Activated CD8-positive, alpha-beta T cell treated with anti-CD3 and anti-CD28 coated beads, Interleukin-2, amount 10 ng/mL, durations not matched to agents 7 days and 5 days (primary cell): Measurements from ENCODE around the gene SLC8A1. TPM values are rescaled to one million over a fixed set of nuclear protein-coding genes. Genes with fewer than 3 reads are reported as not detected.

Experiments
- ATAC-seq: fragments of 150-1000 bp; cut with Tn5 transposase; one replicate; pipeline ENCODE4 v1.10.0; 2021; ENCODE audit warnings: moderate library complexity
- CTCF ChIA-PET: fragments of 350-600 bp; sonication (Branson Sonifier 250); formaldehyde crosslinking; loops from one replicate; lab custom pipeline; 2021; ENCODE audit warnings: antibody characterized with exemption; lab: Charles Lee
- POLR2A ChIA-PET: fragments of 350-600 bp; sonication (Branson Sonifier 250); formaldehyde crosslinking; loops from one replicate; lab custom pipeline; 2021; ENCODE audit warnings: antibody characterized with exemption; lab: Charles Lee
- DNase-seq: peaks from one replicate; pipeline ENCODE4 v3.0.0-alpha.2; 2020
- H3K27ac Mint-ChIP-seq: one replicate; pipeline ENCODE4 v1.8.0; 2021; ENCODE audit warnings: mild to moderate bottlenecking, mixed read lengths
- H3K27me3 Mint-ChIP-seq: one replicate; pipeline ENCODE4 v1.8.0; 2021; ENCODE audit warnings: low read depth, mixed read lengths
- H3K36me3 Mint-ChIP-seq: one replicate; pipeline ENCODE4 v1.8.0; 2021; ENCODE audit warnings: low read depth, mixed read lengths
- H3K4me1 Mint-ChIP-seq: one replicate; pipeline ENCODE4 v1.8.0; 2021; ENCODE audit warnings: low read depth, mixed read lengths
- H3K4me3 Mint-ChIP-seq: one replicate; pipeline ENCODE4 v1.8.0; 2021; ENCODE audit warnings: mild to moderate bottlenecking, mixed read lengths
- H3K9me3 Mint-ChIP-seq: one replicate; pipeline ENCODE4 v1.8.0; 2022; ENCODE audit warnings: mixed read lengths; ENCODE audit not compliant: insufficient read depth
- total RNA-seq, 2 experiments: library from RNA; stranded (reverse); gene quantifications; one replicate each; pipeline ENCODE4 v1.2.3, GENCODE V29; 2021

SLC8A1 gene
- total RNA-seq, 2 experiments from 2014 or later, result 0.10 to 0.45 TPM

DNA sequence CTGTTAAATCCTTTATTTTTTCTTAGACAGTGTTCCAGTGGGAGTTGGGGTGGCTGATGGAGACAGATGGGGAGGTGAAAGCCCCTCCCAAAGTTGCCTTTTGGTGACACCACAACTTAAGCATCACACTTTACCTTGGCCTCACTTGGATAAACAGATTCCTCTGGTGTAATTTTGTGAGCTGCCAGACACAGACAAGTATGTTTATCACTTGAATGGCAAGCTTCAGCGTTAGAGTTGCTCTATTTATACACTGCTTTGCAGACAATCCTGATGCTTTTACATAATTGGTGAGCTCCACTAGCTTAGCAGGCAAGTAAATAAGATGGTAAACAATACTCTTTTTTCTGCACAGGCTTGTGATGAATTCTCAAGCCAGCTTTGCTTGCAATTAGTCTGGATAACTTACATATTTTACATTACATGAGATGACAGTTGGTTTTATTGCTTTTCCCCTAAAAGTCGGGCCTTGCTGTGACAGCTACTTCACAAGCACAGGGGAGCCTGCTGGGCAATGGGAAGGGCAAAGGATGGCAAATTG is 226.2 kb downstream of the SLC8A1 start:
- POLR2A ChIA-PET, result interaction anchor here (0.6 kb wide), 1 partner anchor 374 kb away, joined by 3 read pairs; no protein-coding TSS in a partner anchor

DNA sequence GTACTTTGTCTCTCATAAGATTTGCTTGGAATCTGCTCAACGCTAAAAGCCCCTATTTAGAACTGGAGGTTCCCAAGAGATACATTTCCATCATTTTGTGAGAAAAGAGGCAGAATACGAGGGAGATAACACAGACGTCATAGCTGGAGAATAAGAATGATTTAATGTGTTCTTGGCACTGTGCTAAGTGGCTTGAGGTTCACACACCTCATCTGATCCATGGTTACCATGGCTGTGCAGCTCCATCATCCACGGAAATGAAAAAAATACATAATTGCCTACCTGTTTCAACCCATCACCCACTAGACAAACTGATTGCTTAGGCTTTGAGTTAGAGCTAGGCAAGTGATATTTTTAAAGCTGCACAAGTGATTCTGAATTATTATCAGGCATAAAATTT is 227.6 kb downstream of the SLC8A1 start:
- H3K27ac Mint-ChIP-seq, result no peak overlapping the region
- H3K4me1 Mint-ChIP-seq, result no peaks in the 10 kb centered on the region
- H3K27me3 Mint-ChIP-seq, result no peaks in the 10 kb centered on the region
- ChIA-PET CTCF (no interaction called here), POLR2A (no interaction called here)
- H3K4me3 Mint-ChIP-seq, result no peak overlapping the region
- H3K36me3 Mint-ChIP-seq, result no peaks in the 10 kb centered on the region
- ATAC-seq (no peak), DNase-seq (no peak)
- no peaks in the 10 kb centered on the region for H3K9me3 Mint-ChIP-seq

More for the DNA sequence above, 226.2 kb downstream of the SLC8A1 start:
- Mint-ChIP-seq H3K27me3 (no peaks in the 10 kb centered on the region), H3K4me1 (no peaks in the 10 kb centered on the region), H3K27ac (no peak overlapping the region), H3K36me3 (no peaks in the 10 kb centered on the region), H3K9me3 (no peaks in the 10 kb centered on the region), H3K4me3 (no peak overlapping the region)
- DNase-seq (no peak), ATAC-seq (no peak)
- CTCF ChIA-PET, result no interaction called here

DNA sequence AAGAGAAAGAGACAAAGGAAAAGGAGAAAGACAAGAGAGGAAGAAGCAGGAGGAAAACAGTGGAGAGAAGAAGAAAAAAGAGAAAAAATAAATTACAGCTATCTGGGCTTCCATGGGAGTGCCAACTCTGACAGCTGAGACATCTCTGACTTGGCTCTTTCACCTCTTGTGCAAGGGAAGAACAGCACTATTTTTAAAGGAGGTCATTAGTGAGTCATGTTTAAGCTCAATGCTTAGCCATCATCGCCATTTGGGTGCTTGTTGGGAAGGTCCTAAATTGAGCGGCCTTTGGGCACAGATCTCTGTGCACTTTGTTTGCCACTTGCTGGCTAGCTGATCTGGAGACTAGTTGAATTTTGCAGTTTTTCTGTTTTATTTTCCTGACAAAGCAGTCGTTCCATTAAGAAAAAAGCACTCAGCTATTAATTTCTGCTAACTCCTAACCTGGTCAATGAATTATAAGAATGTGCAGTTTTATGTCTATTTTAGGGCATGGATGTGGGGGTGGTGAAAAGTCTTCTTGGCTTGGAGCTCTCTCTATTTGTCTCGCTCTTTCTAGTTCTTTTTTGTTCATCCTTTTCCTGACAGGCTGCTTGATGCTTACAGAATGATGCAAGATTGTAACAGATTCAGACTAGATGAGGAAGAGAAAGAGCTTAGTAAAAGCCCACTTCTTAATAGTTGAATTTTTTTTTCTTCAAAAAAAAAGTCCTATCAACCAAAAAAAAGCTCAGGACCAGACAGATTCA is 231.5 kb downstream of the SLC8A1 start:
- DNase-seq, result no peak
- ChIA-PET CTCF (no interaction called here), POLR2A (no interaction called here)
- no peak for ATAC-seq
- H3K36me3 Mint-ChIP-seq, result no peaks in the 10 kb centered on the region
- H3K4me3 Mint-ChIP-seq, result no peak overlapping the region
- no peaks in the 10 kb centered on the region for H3K4me1 Mint-ChIP-seq
- no peaks in the 10 kb centered on the region for H3K9me3 Mint-ChIP-seq
- no peaks in the 10 kb centered on the region for H3K27me3 Mint-ChIP-seq
- no peak overlapping the region for H3K27ac Mint-ChIP-seq

DNA sequence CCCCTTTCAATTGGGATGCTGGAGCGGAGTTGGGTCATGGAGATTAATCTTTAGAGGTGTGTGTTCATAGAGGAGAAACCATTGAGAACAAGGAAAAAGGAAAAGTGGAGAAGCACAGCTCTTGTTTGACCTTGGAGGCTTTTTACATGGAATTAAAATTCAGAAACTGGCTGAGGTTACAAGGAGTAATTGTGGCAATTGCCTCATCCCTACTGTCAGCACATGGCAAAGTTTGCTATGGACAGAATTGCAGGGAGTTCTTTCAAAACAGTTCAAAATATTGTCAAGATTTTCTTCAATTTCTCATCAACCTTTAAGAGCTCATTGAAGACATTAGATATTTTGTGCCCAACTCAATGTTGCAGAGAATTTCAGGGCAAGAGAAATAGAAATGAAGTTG is 232.7 kb downstream of the SLC8A1 start:
- Mint-ChIP-seq H3K27me3 (no peaks in the 10 kb centered on the region), H3K27ac (no peak overlapping the region), H3K4me1 (no peaks in the 10 kb centered on the region), H3K4me3 (no peak overlapping the region), H3K36me3 (no peaks in the 10 kb centered on the region), H3K9me3 (no peaks in the 10 kb centered on the region)
- ChIA-PET POLR2A (no interaction called here), CTCF (no interaction called here)
- DNase-seq, result no peak
- ATAC-seq, result no peak

DNA sequence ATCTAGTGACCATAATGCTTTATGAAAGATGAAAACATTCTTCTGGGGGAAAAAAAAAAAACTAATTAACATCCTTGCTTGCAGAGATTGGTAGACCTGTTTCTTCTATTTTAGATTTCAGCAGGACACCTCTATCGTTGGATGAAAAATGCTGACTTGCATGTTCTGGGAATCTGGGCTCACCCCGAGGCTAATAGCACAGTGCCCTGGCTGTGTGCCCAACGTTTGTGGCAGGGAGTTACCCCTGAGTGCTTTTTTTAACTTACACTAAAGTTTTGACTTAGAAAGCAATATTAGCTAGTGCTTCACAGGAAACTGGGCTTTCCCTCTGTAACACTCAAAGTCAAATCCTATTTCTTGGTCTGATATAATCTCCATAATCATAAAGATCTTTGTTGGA is 233.2 kb downstream of the SLC8A1 start:
- no peaks in the 10 kb centered on the region for H3K4me1 Mint-ChIP-seq
- DNase-seq (no peak), ATAC-seq (no peak)
- ChIA-PET POLR2A (no interaction called here), CTCF (no interaction called here)
- H3K4me3 Mint-ChIP-seq, result no peak overlapping the region
- no peaks in the 10 kb centered on the region for H3K27me3 Mint-ChIP-seq
- H3K27ac Mint-ChIP-seq, result no peak overlapping the region
- no peaks in the 10 kb centered on the region for H3K9me3 Mint-ChIP-seq
- H3K36me3 Mint-ChIP-seq, result no peaks in the 10 kb centered on the region

DNA sequence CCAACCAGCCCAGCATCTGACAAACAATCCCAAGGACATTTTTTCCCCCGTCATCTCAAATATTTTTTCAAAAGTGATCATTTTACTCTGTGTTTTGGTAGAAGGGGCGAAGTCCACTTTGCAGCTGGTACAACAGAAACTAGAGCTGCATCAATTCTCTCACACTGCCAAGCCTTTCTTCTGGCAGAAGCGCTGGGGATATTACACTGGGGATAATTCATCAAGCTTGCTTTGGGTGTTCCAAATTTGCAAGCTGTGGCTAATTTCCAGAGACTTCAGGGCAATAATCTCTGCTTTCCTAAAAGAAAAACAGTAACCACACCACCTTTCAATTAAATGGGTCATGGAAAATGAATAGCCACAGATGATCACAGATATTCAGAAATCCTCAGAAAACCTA is 238.3 kb downstream of the SLC8A1 start:
- no peaks in the 10 kb centered on the region for H3K4me1 Mint-ChIP-seq
- no peak overlapping the region for H3K4me3 Mint-ChIP-seq
- ChIA-PET CTCF (interaction anchor here (0.7 kb wide), 1 partner anchor 1486 kb away, joined by 3 read pairs; no protein-coding TSS in a partner anchor), POLR2A (no interaction called here)
- DNase-seq, result no peak
- no peaks in the 10 kb centered on the region for H3K36me3 Mint-ChIP-seq
- H3K27ac Mint-ChIP-seq, result no peak overlapping the region
- no peaks in the 10 kb centered on the region for H3K9me3 Mint-ChIP-seq
- no peak for ATAC-seq
- no peaks in the 10 kb centered on the region for H3K27me3 Mint-ChIP-seq

DNA sequence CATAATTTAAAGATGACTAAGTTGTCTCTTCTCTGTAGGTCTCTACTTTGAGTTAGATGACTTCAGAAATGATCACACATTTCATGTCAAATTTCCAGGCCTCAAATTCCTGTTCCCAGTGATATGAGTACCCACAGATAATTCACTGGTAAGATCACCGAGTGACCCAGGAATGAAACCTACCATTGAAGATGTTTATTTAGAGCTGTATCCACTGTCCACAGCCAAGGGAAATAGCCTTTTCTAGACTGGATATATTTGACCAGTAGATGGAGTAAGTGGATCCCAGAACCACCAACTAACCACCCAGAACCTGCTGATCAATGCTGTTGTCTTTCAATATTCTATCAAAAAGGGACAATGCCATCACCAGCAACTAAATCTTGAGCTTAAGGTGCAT is 238.8 kb downstream of the SLC8A1 start:
- no peak overlapping the region for H3K4me3 Mint-ChIP-seq
- no peak for DNase-seq
- H3K36me3 Mint-ChIP-seq, result no peaks in the 10 kb centered on the region
- POLR2A ChIA-PET, result no interaction called here
- no peaks in the 10 kb centered on the region for H3K27me3 Mint-ChIP-seq
- CTCF ChIA-PET, result no interaction called here
- ATAC-seq, result no peak
- no peak overlapping the region for H3K27ac Mint-ChIP-seq
- no peaks in the 10 kb centered on the region for H3K4me1 Mint-ChIP-seq
- H3K9me3 Mint-ChIP-seq, result no peaks in the 10 kb centered on the region

DNA sequence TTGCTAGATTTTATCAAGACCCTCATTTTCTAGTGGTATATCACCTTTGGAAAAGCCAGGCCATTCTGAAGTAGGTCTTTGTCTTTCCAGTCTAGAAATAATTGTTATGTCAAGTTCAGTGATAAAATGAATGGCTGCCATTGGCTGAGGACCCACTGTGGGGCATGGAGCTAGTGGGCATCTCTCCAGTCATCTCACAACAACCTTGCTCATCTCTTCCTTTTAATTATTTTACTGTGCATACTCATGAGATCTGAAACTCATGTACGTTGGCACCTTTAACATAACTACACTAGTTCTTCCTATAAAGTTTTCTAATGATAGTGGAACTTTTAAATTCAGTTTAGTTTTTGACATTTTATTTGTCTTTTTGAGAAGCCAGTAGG is 240.9 kb downstream of the SLC8A1 start:
- no peaks in the 10 kb centered on the region for H3K36me3 Mint-ChIP-seq
- no peaks in the 10 kb centered on the region for H3K27me3 Mint-ChIP-seq
- H3K27ac Mint-ChIP-seq, result no peak overlapping the region
- ChIA-PET POLR2A (no interaction called here), CTCF (no interaction called here)
- DNase-seq (no peak), ATAC-seq (no peak)
- no peak overlapping the region for H3K4me3 Mint-ChIP-seq
- H3K9me3 Mint-ChIP-seq, result no peaks in the 10 kb centered on the region
- no peaks in the 10 kb centered on the region for H3K4me1 Mint-ChIP-seq

DNA sequence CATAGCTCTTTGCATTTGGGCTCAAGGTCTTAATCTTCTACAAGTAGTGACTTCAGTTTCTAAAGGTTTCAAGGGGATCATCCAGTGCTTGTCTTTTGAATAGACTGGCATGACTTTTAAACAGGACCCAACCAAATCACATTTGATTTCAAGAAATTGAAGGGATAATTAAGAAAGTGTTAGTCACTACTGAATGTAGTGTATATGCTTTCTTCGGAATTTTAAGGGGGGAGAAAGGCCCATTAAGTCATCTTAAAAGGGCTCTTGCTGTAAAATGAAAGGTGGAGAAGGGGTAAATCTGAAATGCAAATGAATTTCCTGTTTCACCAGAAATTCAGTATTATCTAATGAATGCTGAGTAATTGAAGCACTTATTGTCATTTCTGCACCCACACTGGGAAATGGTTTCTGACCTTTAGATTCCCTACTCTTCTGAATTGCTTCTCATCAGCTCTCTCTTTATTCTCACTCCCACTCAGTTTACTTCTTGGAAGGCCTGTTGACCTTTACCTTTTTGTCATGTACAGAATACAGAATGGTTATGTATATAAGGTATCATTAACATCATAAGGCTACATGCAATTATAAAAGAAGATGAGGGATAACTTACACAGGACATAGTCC is 241.4 kb downstream of the SLC8A1 start:
- DNase-seq (no peak), ATAC-seq (no peak)
- Mint-ChIP-seq H3K4me1 (no peaks in the 10 kb centered on the region), H3K9me3 (no peaks in the 10 kb centered on the region), H3K27me3 (no peaks in the 10 kb centered on the region), H3K4me3 (no peak overlapping the region), H3K27ac (no peak overlapping the region), H3K36me3 (no peaks in the 10 kb centered on the region)
- ChIA-PET POLR2A (no interaction called here), CTCF (no interaction called here)

- Mint-ChIP-seq H3K4me1 (no peaks in the 10 kb centered on the region), H3K27ac (no peak overlapping the region), H3K4me3 (no peak overlapping the region), H3K9me3 (no peaks in the 10 kb centered on the region), H3K36me3 (no peaks in the 10 kb centered on the region), H3K27me3 (no peaks in the 10 kb centered on the region)
- ChIA-PET POLR2A (no interaction called here), CTCF (no interaction called here)
- no peak for ATAC-seq
- no peak for DNase-seq
These were observed 242.1 kb downstream of the SLC8A1 start for GRCh38 chr2:40209761-40210160.

DNA sequence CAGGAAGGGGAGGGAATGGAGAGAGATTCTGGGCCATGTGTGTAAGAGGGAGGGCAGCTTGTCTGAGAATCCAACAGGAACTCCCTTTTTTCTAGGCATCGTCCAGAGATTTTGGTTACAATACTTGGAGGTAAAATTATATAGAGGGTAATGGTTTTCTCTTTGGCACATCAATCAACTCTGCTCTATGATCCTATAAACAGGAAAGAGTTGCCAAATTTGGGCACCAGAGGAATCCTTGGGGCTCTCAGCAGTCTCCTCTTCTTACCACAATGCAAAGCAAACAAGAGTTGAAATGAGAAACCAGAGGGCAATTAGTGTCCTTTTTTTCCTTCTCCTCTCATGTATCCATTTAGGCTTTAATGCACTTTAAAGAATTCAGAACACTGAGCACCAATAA is 243.4 kb downstream of the SLC8A1 start:
- ATAC-seq (no peak), DNase-seq (no peak)
- ChIA-PET POLR2A (no interaction called here), CTCF (no interaction called here)
- H3K4me3 Mint-ChIP-seq, result no peak overlapping the region
- H3K4me1 Mint-ChIP-seq, result no peaks in the 10 kb centered on the region
- no peak overlapping the region for H3K27ac Mint-ChIP-seq
- no peaks in the 10 kb centered on the region for H3K9me3 Mint-ChIP-seq
- H3K36me3 Mint-ChIP-seq, result no peaks in the 10 kb centered on the region
- no peaks in the 10 kb centered on the region for H3K27me3 Mint-ChIP-seq

- Mint-ChIP-seq H3K4me1 (no peaks in the 10 kb centered on the region), H3K4me3 (no peak overlapping the region), H3K27me3 (no peaks in the 10 kb centered on the region), H3K36me3 (no peaks in the 10 kb centered on the region), H3K27ac (no peak overlapping the region), H3K9me3 (no peaks in the 10 kb centered on the region)
- ATAC-seq (no peak), DNase-seq (no peak)
- ChIA-PET CTCF (no interaction called here), POLR2A (no interaction called here)
These were observed 247.6 kb downstream of the SLC8A1 start for GRCh38 chr2:40204268-40204667.
